OCI-LY3 (cell line): ENCODE data around the gene MOB4.

Experiments used
- H2AFZ ChIP-seq: fragments of 200-600, 300-600 bp; shearing (Covaris generic); 2 replicates; pipeline ENCODE4 v1.6.0; 2014; ENCODE audit warnings: antibody characterized with exemption, low read depth, low read length
- H3K27ac ChIP-seq: fragments of 200-600, 300-600 bp; sonication (generic); 2 replicates; pipeline ENCODE4 v1.5.1; 2014; ENCODE audit warnings: mild to moderate bottlenecking, low read length, moderate library complexity, mixed read lengths
- H3K27me3 ChIP-seq: fragments of 200-600, 300-600 bp; sonication (generic); 2 replicates; pipeline ENCODE4 v1.6.1; 2014; ENCODE audit warnings: low read depth, low read length, mixed read lengths
- H3K36me3 ChIP-seq: fragments of 200-600, 300-600 bp; sonication (generic); replicated peaks from 2 replicates; pipeline ENCODE3; 2014; ENCODE audit warnings: low read depth, low read length, mixed read lengths
- H3K4me1 ChIP-seq: fragments of 300-600, 200-600 bp; sonication (generic); 2 replicates; pipeline ENCODE4 v1.6.1; 2014; ENCODE audit warnings: low read length, mixed read lengths
- H3K4me2 ChIP-seq: fragments of 200-600, 300-600 bp; sonication (generic); 2 replicates; pipeline ENCODE4 v1.6.1; 2014; ENCODE audit warnings: low read length, mixed read lengths
- H3K4me3 ChIP-seq: fragments of 300-600, 200-600 bp; sonication (generic); 2 replicates; pipeline ENCODE4 v1.5.1; 2014; ENCODE audit warnings: antibody characterized with exemption, mild to moderate bottlenecking, low read length, moderate library complexity
- H3K79me2 ChIP-seq: fragments of 300-600, 200-600 bp; shearing (Covaris generic); 2 replicates; pipeline ENCODE4 v1.6.1; 2014; ENCODE audit warnings: mild to moderate bottlenecking, low read length, mixed read lengths
- H3K9ac ChIP-seq: fragments of 300-600, 200-600 bp; shearing (Covaris generic); 2 replicates; pipeline ENCODE4 v1.6.0; 2014; ENCODE audit warnings: mild to moderate bottlenecking, low read length, moderate library complexity
- H3K9me3 ChIP-seq: fragments of 200-600, 300-600 bp; shearing (Covaris generic); 2 replicates; pipeline ENCODE4 v1.6.1; 2014; ENCODE audit warnings: low read length, mixed read lengths; ENCODE audit not compliant: insufficient read depth
- H4K20me1 ChIP-seq: fragments of 200-600, 300-600 bp; sonication (generic); 2 replicates; pipeline ENCODE4 v1.6.1; 2016; ENCODE audit warnings: low read length, mixed read lengths; ENCODE audit not compliant: insufficient read depth
- EZH2phosphoT487 ChIP-seq: fragments of 200-600 bp; shearing (Covaris generic); IDR thresholded peaks from 2 replicates; pipeline ENCODE4 v1.6.1; 2018; ENCODE audit warnings: antibody characterized with exemption, mixed run types, low read depth
- TF ChIP-seq, protein P1 (sequence below): fragments of 200-600, 300-600 bp; sonication (generic); IDR thresholded peaks from 2 replicates; pipeline ENCODE4 v1.5.1; 2014; ENCODE audit warnings: antibody characterized with exemption, low read length, low read depth

The MOB4 gene

GRCh38 chr2:197497326-197497725, 18.5 kb upstream of the MOB4 start:
- peak overlapping the region; percentile 98 for H3K4me3 ChIP-seq

DNA sequence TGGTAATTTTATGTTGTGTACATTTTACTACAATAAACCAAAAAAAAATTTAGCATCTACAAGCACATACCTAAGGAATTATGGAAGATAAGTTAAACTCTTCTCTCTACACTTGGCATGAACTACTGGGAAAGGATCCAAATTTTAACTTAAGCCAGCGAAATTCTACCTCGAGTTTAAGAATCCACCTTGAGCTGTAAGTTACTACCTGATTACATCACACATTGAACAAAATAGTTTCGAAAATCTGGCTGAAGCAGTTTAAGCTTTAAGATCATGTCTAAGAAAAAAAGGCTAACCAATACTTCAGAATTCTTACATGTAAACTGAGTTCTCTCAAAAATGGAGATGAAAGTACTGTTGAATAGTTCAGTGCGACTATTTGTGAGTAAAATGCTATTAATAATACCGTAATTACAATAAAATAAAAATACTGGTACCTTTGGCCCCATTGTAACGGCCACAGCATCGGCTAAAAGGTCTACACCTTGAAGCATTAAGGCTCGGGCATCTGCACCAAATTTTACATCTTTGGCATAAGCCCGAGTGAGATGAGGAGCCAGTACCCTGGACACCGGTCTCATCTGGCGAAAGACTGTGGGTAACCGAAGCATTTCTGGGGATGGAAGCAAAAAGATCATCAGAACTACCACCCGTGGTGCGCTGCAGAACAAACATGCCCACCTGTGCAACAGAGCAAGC, 17.5 kb upstream of the MOB4 start:
- Histone ChIP-seq H3K4me2 (peak overlapping the region; percentile 79), H3K9me3 (no peaks in the 10 kb centered on the region), H3K4me1 (peaks cover 31% of the 10 kb centered on the region), H3K4me3 (peak overlapping the region; percentile 98), H3K36me3 (peaks cover 63% of the 10 kb centered on the region), H3K9ac (peak overlapping the region; percentile 89), H2AFZ (no peak overlapping the region), H3K27me3 (no peaks in the 10 kb centered on the region), H4K20me1 (peaks cover 34% of the 10 kb centered on the region), H3K79me2 (peaks cover 95% of the 10 kb centered on the region), H3K27ac (peak overlapping the region; percentile 87)
- TF ChIP-seq, protein P1, sequence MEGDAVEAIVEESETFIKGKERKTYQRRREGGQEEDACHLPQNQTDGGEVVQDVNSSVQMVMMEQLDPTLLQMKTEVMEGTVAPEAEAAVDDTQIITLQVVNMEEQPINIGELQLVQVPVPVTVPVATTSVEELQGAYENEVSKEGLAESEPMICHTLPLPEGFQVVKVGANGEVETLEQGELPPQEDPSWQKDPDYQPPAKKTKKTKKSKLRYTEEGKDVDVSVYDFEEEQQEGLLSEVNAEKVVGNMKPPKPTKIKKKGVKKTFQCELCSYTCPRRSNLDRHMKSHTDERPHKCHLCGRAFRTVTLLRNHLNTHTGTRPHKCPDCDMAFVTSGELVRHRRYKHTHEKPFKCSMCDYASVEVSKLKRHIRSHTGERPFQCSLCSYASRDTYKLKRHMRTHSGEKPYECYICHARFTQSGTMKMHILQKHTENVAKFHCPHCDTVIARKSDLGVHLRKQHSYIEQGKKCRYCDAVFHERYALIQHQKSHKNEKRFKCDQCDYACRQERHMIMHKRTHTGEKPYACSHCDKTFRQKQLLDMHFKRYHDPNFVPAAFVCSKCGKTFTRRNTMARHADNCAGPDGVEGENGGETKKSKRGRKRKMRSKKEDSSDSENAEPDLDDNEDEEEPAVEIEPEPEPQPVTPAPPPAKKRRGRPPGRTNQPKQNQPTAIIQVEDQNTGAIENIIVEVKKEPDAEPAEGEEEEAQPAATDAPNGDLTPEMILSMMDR = no peak
- no peak for TF ChIP-seq EZH2phosphoT487

More at GRCh38 chr2:197497326-197497725, 18.5 kb upstream of the MOB4 start:
- Histone ChIP-seq H3K27me3 (no peaks in the 10 kb centered on the region), H3K4me2 (peak overlapping the region; percentile 79), H3K4me1 (peaks cover 28% of the 10 kb centered on the region), H3K9ac (peak overlapping the region; percentile 89; the same call in 1 of the 2 replicates), H3K9me3 (no peaks in the 10 kb centered on the region), H3K27ac (no peak overlapping the region), H3K79me2 (peaks cover 93% of the 10 kb centered on the region), H2AFZ (no peak overlapping the region), H4K20me1 (peaks cover 34% of the 10 kb centered on the region), H3K36me3 (peaks cover 64% of the 10 kb centered on the region)
- no peak for TF ChIP-seq EZH2phosphoT487
- TF ChIP-seq, protein P1 = no peak

DNA sequence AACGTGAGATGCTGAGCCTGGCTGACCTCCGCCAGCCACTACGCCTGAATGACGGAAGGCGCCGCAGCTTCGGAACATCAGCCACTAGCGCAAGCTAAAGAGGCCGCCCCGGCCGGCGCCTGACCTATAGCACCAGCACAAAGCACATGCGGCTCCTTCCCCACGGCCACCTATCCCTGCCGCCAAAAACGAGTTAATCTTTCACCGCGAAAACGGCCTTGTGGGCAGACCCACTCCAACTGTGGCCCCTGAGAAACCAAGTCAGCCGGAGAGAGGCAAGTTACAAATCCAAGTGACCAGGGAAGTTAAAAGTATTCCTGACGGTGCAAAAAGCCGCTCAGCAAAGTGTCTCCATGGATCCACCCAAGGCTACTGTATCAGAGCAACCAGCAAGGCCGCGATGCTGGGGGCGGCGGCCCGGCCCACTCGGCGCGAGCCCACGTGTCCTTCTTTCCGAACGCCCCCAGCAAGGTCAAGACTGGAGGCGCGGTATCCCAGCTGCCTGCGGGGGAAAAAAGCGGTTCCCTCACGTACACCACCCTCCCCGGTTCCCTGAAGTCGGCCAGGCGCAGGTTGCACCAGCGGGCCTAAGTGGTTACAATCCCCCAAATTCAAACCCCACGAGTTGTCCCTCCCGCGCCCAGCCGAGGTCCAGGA, 16.8 kb upstream of the MOB4 start:
- Histone ChIP-seq H3K79me2 (peaks cover 96% of the 10 kb centered on the region), H3K36me3 (peaks cover 62% of the 10 kb centered on the region), H3K27me3 (no peaks in the 10 kb centered on the region), H2AFZ (no peak overlapping the region), H3K4me2 (peak overlapping the region; percentile 79), H3K27ac (peak overlapping the region; percentile 87), H3K4me3 (peak overlapping the region; percentile 98), H3K9ac (peak overlapping the region; percentile 89), H4K20me1 (peaks cover 34% of the 10 kb centered on the region), H3K4me1 (peaks cover 31% of the 10 kb centered on the region), H3K9me3 (no peaks in the 10 kb centered on the region)
- no peak for TF ChIP-seq EZH2phosphoT487
- TF ChIP-seq, protein P1 = no peak

- Histone ChIP-seq H2AFZ (0 out of 2 replicates have a peak within 1 kb of the TSS, but pooled peaks have one; percentile 15), H3K4me1 (peaks cover 31% of the 10 kb centered on the region), H3K27ac (peak within 1 kb of the TSS; percentile 87), H3K9ac (peak within 1 kb of the TSS; percentile 97), H3K9me3 (no peaks in the 10 kb centered on the region), H3K27me3 (no peaks in the 10 kb centered on the region), H3K4me3 (peak within 1 kb of the TSS; percentile 98), H3K4me2 (peak within 1 kb of the TSS; percentile 79), H3K79me2 (peaks cover 96% of the 10 kb centered on the region), H3K36me3 (peaks cover 61% of the 10 kb centered on the region), H4K20me1 (peaks cover 35% of the 10 kb centered on the region)
- TF ChIP-seq EZH2phosphoT487 = no peak
- TF ChIP-seq, protein P1 = no peak
These were observed 16.0 kb upstream of the MOB4 start, which contains the start of the genes HSPD1 and HSPE1 for GRCh38 chr2:197499594-197500502. Gene HSPD1 (minus strand): TSS chr2:197499840. CDS start chr2:197498848, 992 bp downstream. Gene HSPE1 (plus strand): TSS chr2:197500379. CDS start chr2:197500437, 58 bp downstream.
